Activated CD8-positive, alpha-beta memory T cell treated with anti-CD3 and anti-CD28 coated beads, Interleukin-2, amount 10 ng/mL, durations not matched to agents 7 days and 5 days (primary cell): ENCODE data around the gene C9orf78. TPM values are rescaled to one million over a fixed set of nuclear protein-coding genes. Genes with fewer than 3 reads are reported as not detected.
"Not testable (repeated sequence)": the region's sequence is repeated elsewhere in the genome, so short reads cannot be mapped to it uniquely, and the experiment has no call there.

ENCODE experiments used
- ATAC-seq: fragments of 150-1000 bp; cut with Tn5 transposase; one replicate; pipeline ENCODE4 v1.10.0; 2021; ENCODE audit warnings: moderate library complexity
- CTCF ChIA-PET: fragments of 350-600 bp; sonication (Branson Sonifier 250); formaldehyde crosslinking; loops from one replicate; lab custom pipeline; 2021; ENCODE audit warnings: antibody characterized with exemption; lab: Charles Lee
- DNase-seq: peaks from one replicate; pipeline ENCODE4 v3.0.0-alpha.2; 2020
- H3K27ac Mint-ChIP-seq: one replicate; pipeline ENCODE4 v1.8.0; 2021; ENCODE audit warnings: mild to moderate bottlenecking, mixed read lengths
- H3K27me3 Mint-ChIP-seq: one replicate; pipeline ENCODE4 v1.8.0; 2021; ENCODE audit warnings: mixed read lengths
- H3K36me3 Mint-ChIP-seq: one replicate; pipeline ENCODE4 v1.8.0; 2021; ENCODE audit warnings: mild to moderate bottlenecking, mixed read lengths
- H3K4me1 Mint-ChIP-seq: one replicate; pipeline ENCODE4 v1.8.0; 2021; ENCODE audit warnings: mixed read lengths
- H3K4me3 Mint-ChIP-seq: one replicate; pipeline ENCODE4 v1.8.0; 2021; ENCODE audit warnings: mild to moderate bottlenecking, moderate library complexity, mixed read lengths
- H3K9me3 Mint-ChIP-seq: one replicate; pipeline ENCODE4 v1.8.0; 2022; ENCODE audit warnings: low read depth, mixed read lengths
- total RNA-seq, 2 experiments: library from RNA; stranded (reverse); gene quantifications; one replicate each; pipeline ENCODE4 v1.2.3, GENCODE V29; 2021

The C9orf78 gene
- total RNA-seq, 2 experiments from 2014 or later, result 77.7 to 90.2 TPM

- Mint-ChIP-seq H3K4me3 (no peak overlapping the region), H3K9me3 (no peaks in the 10 kb centered on the region), H3K27ac (no peak overlapping the region), H3K4me1 (peaks cover 28% of the 10 kb centered on the region), H3K36me3 (peaks cover 52% of the 10 kb centered on the region), H3K27me3 (no peaks in the 10 kb centered on the region)
- ATAC-seq (no peak), DNase-seq (no peak)
- CTCF ChIA-PET, result interaction anchor here (1.1 to 1.4 kb wide), 3 partner anchors 23 to 84 kb away, joined by 4 to 5 read pairs (median 4); no protein-coding TSS in a partner anchor
Observed at GRCh38 chr9:129810788-129811187, 24.3 kb downstream of the C9orf78 start.

GRCh38 chr9:129810116-129810515, 25.0 kb downstream of the C9orf78 start:
- Mint-ChIP-seq H3K4me1 (peaks cover 33% of the 10 kb centered on the region), H3K27me3 (no peaks in the 10 kb centered on the region), H3K36me3 (peaks cover 51% of the 10 kb centered on the region), H3K9me3 (no peaks in the 10 kb centered on the region), H3K27ac (no peak overlapping the region), H3K4me3 (no peak overlapping the region)
- CTCF ChIA-PET, result interaction anchor here (1.1 kb wide), 2 partner anchors 24 to 26 kb away, joined by 4 to 5 read pairs; no protein-coding TSS in a partner anchor
- DNase-seq, result no peak
- no peak for ATAC-seq

DNA sequence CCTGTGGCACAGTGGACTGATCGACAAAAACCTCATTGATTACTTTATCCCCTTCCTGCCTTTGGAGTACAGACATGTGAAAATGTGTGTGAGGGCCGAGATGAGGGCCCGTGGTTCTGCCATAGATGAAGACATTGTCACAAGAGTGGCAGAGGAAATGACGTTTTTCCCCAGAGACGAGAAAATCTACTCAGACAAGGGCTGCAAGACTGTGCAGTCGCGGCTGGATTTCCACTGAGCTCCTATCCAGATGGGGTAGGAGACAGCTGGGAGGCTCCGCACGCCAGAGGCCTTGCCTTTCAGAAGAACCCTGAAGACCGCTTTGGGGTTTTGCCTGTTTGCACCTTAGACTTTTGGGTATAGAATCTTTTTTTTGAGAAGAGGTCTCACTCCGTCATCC, 25.7 kb downstream of the C9orf78 start:
- CTCF ChIA-PET, result interaction anchor here (0.8 kb wide), 2 partner anchors 10 to 25 kb away, joined by 3 read pairs; no protein-coding TSS in a partner anchor
- H3K9me3 Mint-ChIP-seq, result no peaks in the 10 kb centered on the region
- DNase-seq (no peak), ATAC-seq (no peak)
- no peak overlapping the region for H3K27ac Mint-ChIP-seq
- peaks cover 50% of the 10 kb centered on the region for H3K36me3 Mint-ChIP-seq
- peaks cover 33% of the 10 kb centered on the region for H3K4me1 Mint-ChIP-seq
- H3K27me3 Mint-ChIP-seq, result no peaks in the 10 kb centered on the region
- no peak overlapping the region for H3K4me3 Mint-ChIP-seq

GRCh38 chr9:129806061-129806460, 29.0 kb downstream of the C9orf78 start:
- no peak for DNase-seq
- CTCF ChIA-PET, result no interaction called here
- H3K36me3 Mint-ChIP-seq, result peaks cover 46% of the 10 kb centered on the region
- no peaks in the 10 kb centered on the region for H3K9me3 Mint-ChIP-seq
- ATAC-seq, result no peak
- no peaks in the 10 kb centered on the region for H3K27me3 Mint-ChIP-seq
- peaks cover 42% of the 10 kb centered on the region for H3K4me1 Mint-ChIP-seq
- H3K4me3 Mint-ChIP-seq, result no peak overlapping the region
- peak overlapping the region; percentile 58 for H3K27ac Mint-ChIP-seq

DNA sequence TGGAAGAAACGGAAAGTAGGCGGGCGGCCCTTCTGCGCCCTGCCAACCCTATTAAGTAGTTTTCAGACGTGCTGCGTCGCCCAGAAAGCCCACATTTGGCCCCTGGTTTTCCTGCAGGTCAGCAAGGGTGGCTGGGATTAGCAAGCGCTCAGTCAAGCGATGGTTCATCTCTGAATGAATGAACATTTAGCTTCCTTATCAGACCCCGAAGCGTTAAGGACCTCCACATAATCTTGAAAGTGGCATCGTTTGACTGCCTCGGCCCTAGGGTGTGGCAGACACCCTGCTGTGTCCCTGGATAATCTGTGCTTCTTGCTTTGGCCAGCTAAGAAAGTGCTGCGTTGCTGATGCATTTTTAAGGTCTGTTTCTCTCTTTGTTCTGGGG, 31.4 kb downstream of the C9orf78 start:
- DNase-seq (no peak), ATAC-seq (peak; percentile 3)
- Mint-ChIP-seq H3K27me3 (no peaks in the 10 kb centered on the region), H3K36me3 (peaks cover 31% of the 10 kb centered on the region), H3K27ac (peak overlapping the region; percentile 80), H3K4me1 (peaks cover 38% of the 10 kb centered on the region), H3K4me3 (peak overlapping the region; percentile 77), H3K9me3 (no peaks in the 10 kb centered on the region)
- CTCF ChIA-PET, result interaction anchor here (0.7 to 1.0 kb wide), 5 partner anchors 18 to 433 kb away, joined by 3 to 5 read pairs (median 3); no protein-coding TSS in a partner anchor

- H3K27me3 Mint-ChIP-seq, result no peaks in the 10 kb centered on the region
- CTCF ChIA-PET, result interaction anchor here (0.7 to 1.3 kb wide), 6 partner anchors 19 to 433 kb away, joined by 3 to 5 read pairs (median 3); no protein-coding TSS in a partner anchor
Observed at GRCh38 chr9:129802833-129803675, 32.0 kb downstream of the C9orf78 start, which contains the start of gene TOR1B. Gene TOR1B (plus strand): TSS chr9:129803184. CDS start chr9:129803213, 29 bp downstream.

GRCh38 chr9:129801504-129801903, 33.6 kb downstream of the C9orf78 start:
- Mint-ChIP-seq H3K4me3 (peak overlapping the region; percentile 41), H3K4me1 (peaks cover 32% of the 10 kb centered on the region), H3K36me3 (peaks cover 19% of the 10 kb centered on the region), H3K27me3 (no peaks in the 10 kb centered on the region), H3K27ac (no peak overlapping the region), H3K9me3 (no peaks in the 10 kb centered on the region)
- no peak for ATAC-seq
- CTCF ChIA-PET, result interaction anchor here (1.0 to 1.6 kb wide), 3 partner anchors 11 to 159 kb away, joined by 3 to 5 read pairs (median 4); no protein-coding TSS in a partner anchor
- no peak for DNase-seq

More at GRCh38 chr9:129802833-129803675, 32.0 kb downstream of the C9orf78 start, which contains the start of gene TOR1B:
- Mint-ChIP-seq H3K27ac (peak within 1 kb of the TSS; percentile 92), H3K4me3 (peak within 1 kb of the TSS; percentile 77), H3K4me1 (peaks cover 38% of the 10 kb centered on the region), H3K9me3 (no peaks in the 10 kb centered on the region), H3K36me3 (peaks cover 29% of the 10 kb centered on the region)
- peak; percentile 94 for ATAC-seq
- peak; percentile 97 for DNase-seq

GRCh38 chr9:129798973-129799372, 36.1 kb downstream of the C9orf78 start:
- H3K27me3 Mint-ChIP-seq, result peaks cover 10% of the 10 kb centered on the region
- CTCF ChIA-PET, result interaction anchor here (1.6 kb wide), 1 partner anchor 61 kb away, joined by 7 read pairs; no protein-coding TSS in a partner anchor

DNA sequence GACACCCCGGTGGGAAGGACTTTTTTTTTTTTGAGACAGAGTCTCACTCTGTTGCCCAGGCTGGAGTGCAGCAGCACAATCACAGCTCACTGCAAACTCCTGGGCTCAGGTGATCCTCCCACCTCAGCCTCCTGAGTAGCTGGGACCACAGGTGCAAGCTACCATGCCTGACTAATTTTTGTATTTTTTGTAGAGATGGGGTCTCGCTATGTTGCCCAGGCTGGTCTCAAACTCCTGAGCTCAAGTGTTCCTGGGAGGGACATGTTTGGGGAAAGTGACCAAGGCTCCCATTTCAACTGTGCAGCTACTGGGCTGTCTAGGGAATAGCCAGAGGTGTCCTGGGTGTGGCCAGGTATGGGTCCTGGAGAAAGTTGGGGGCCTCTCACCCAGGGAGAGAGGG, 39.0 kb downstream of the C9orf78 start:
- CTCF ChIA-PET, ATAC-seq, H3K4me1 Mint-ChIP-seq, DNase-seq, H3K36me3 Mint-ChIP-seq, H3K27ac Mint-ChIP-seq, H3K9me3 Mint-ChIP-seq, H3K4me3 Mint-ChIP-seq: not testable (repeated sequence)
- peaks cover 12% of the 10 kb centered on the region for H3K27me3 Mint-ChIP-seq

More at GRCh38 chr9:129798973-129799372, 36.1 kb downstream of the C9orf78 start:
- no peak overlapping the region for H3K27ac Mint-ChIP-seq
- no peak for ATAC-seq
- DNase-seq, result no peak
- H3K9me3 Mint-ChIP-seq, result no peaks in the 10 kb centered on the region
- H3K36me3 Mint-ChIP-seq, result peaks cover 2% of the 10 kb centered on the region
- H3K4me3 Mint-ChIP-seq, result no peak overlapping the region
- H3K4me1 Mint-ChIP-seq, result peaks cover 12% of the 10 kb centered on the region

GRCh38 chr9:129794549-129794948, 40.5 kb downstream of the C9orf78 start:
- H3K4me1 Mint-ChIP-seq, result peaks cover 8% of the 10 kb centered on the region
- H3K27me3 Mint-ChIP-seq, result peaks cover 16% of the 10 kb centered on the region
- CTCF ChIA-PET, result no interaction called here
- H3K4me3 Mint-ChIP-seq, result no peak overlapping the region
- H3K9me3 Mint-ChIP-seq, result no peaks in the 10 kb centered on the region
- no peak overlapping the region for H3K27ac Mint-ChIP-seq
- no peaks in the 10 kb centered on the region for H3K36me3 Mint-ChIP-seq
- ATAC-seq (no peak), DNase-seq (no peak)

GRCh38 chr9:129786481-129786880, 48.6 kb downstream of the C9orf78 start:
- Mint-ChIP-seq H3K27me3 (peaks cover 21% of the 10 kb centered on the region), H3K4me3 (no peak overlapping the region), H3K9me3 (no peaks in the 10 kb centered on the region), H3K4me1 (peaks cover 11% of the 10 kb centered on the region), H3K36me3 (no peaks in the 10 kb centered on the region), H3K27ac (no peak overlapping the region)
- DNase-seq (no peak), ATAC-seq (no peak)
- CTCF ChIA-PET, result interaction anchor here (0.7 to 12.5 kb wide), 6 partner anchors 10 to 281 kb away, joined by 3 to 184 read pairs (median 4); no protein-coding TSS in a partner anchor

DNA sequence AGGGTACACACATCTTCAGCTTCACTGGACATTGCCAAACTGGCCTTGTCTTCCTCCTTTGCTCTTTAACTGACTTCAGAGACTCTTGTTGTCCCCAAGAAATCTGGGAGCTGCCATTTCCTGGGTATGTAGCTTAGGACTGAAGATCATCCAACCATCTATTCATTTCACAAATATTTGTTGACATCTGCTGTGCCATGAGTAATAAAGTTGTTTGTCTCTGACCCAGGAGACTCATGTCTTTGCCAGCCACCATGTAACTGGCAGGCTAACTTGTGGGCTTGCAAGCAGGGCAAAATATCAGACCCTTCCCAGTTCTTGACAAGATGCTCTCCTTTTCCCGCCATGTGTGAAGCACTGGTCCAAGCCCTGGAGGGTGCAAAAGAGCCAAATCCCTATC, 49.2 kb downstream of the C9orf78 start:
- H3K4me1 Mint-ChIP-seq, result peaks cover 11% of the 10 kb centered on the region
- H3K27me3 Mint-ChIP-seq, result peaks cover 21% of the 10 kb centered on the region
- DNase-seq (no peak), ATAC-seq (no peak)
- H3K27ac Mint-ChIP-seq, result no peak overlapping the region
- H3K4me3 Mint-ChIP-seq, result no peak overlapping the region
- CTCF ChIA-PET, result interaction anchor here (1.0 to 12.5 kb wide), 6 partner anchors 9 to 654 kb away, joined by 4 to 184 read pairs (median 4); no protein-coding TSS in a partner anchor
- no peaks in the 10 kb centered on the region for H3K9me3 Mint-ChIP-seq
- H3K36me3 Mint-ChIP-seq, result no peaks in the 10 kb centered on the region

- peaks cover 16% of the 10 kb centered on the region for H3K27me3 Mint-ChIP-seq
- H3K36me3 Mint-ChIP-seq, H3K4me1 Mint-ChIP-seq, ATAC-seq, H3K27ac Mint-ChIP-seq, DNase-seq, H3K4me3 Mint-ChIP-seq, H3K9me3 Mint-ChIP-seq: not testable (repeated sequence)
- CTCF ChIA-PET, result interaction anchor here (1.5 to 12.5 kb wide), 4 partner anchors 9 to 653 kb away, joined by 4 to 184 read pairs (median 16); no protein-coding TSS in a partner anchor
Observed at GRCh38 chr9:129784970-129785369, 50.1 kb downstream of the C9orf78 start.
